ENCODE measurements around the gene MFRP.

- TF ChIP-seq CTCF (IDR thresholded peaks at IDR 0.05) (no peak), POLR2A (IDR thresholded peaks at IDR 0.05) (no peak)
Observed at GRCh38 chr11:119298726-119299125, 47.8 kb downstream of the MFRP start.

Data from testis (tissue), 2 donors.